Lung (tissue), 12 donors: ENCODE results near the gene LITAF. TPM values are rescaled to one million over a fixed set of nuclear protein-coding genes. Genes with fewer than 3 reads are reported as not detected.
"Not testable (repeated sequence)": the region's sequence is repeated elsewhere in the genome, so short reads cannot be mapped to it uniquely, and the experiment has no call there.

Experiments used
- ATAC-seq: fragments of 200-7000 bp; cut with Tn5 transposase; one replicate; pipeline ENCODE4 v1.9.1; 2020; ENCODE audit warnings: moderate number of reproducible peaks; ENCODE audit not compliant: insufficient read depth, low FRiP score
- DNase-seq, 3 donors: peaks; one replicate each; pipeline ENCODE4 v3.0.0-alpha.2; 2013 to 2017
- H3K27ac ChIP-seq, 2 donors: one replicate each; pipeline ENCODE4 v1.5.1; 2013; ENCODE audit warnings: mild to moderate bottlenecking in 2 of 2, moderate library complexity in 2 of 2, control low read depth in 1 of 2, inconsistent platforms in 1 of 2, low read depth in 1 of 2, low read length in 1 of 2
- H3K27me3 ChIP-seq, 3 donors: one replicate each; pipeline ENCODE4 v1.5.1; 2013; ENCODE audit warnings: low read length in 2 of 3; ENCODE audit not compliant: control insufficient read depth in 3 of 3, insufficient read depth in 3 of 3
- H3K36me3 ChIP-seq, 4 donors: one replicate each; pipeline ENCODE4 v1.5.1; 2013; ENCODE audit warnings: low read length in 4 of 4, mild to moderate bottlenecking in 1 of 4, moderate library complexity in 1 of 4; ENCODE audit not compliant: control insufficient read depth in 4 of 4, insufficient read depth in 4 of 4
- H3K4me1 ChIP-seq, 5 donors: one replicate each; pipeline ENCODE4 v1.5.1; 2013; ENCODE audit warnings: low read length in 5 of 5, mild to moderate bottlenecking in 2 of 5, moderate library complexity in 1 of 5; ENCODE audit not compliant: control insufficient read depth in 5 of 5, insufficient read depth in 5 of 5
- H3K4me3 ChIP-seq: one replicate; pipeline ENCODE4 v1.5.1; 2013; ENCODE audit warnings: mild to moderate bottlenecking, control low read depth, moderate library complexity
- H3K9ac ChIP-seq, 2 donors: one replicate each; pipeline ENCODE4 v1.5.1; 2013; ENCODE audit warnings: low read length in 2 of 2, control low read depth in 1 of 2; ENCODE audit not compliant: insufficient read depth in 1 of 2
- H3K9me3 ChIP-seq, 4 donors: one replicate each; pipeline ENCODE4 v1.5.1; 2013; ENCODE audit warnings: low read length in 3 of 4, mild to moderate bottlenecking in 1 of 4, moderate library complexity in 1 of 4; ENCODE audit not compliant: control insufficient read depth in 4 of 4, insufficient read depth in 3 of 4
- CTCF ChIP-seq: IDR thresholded peaks from 2 replicates; pipeline ENCODE4 v1.5.1; 2012; ENCODE audit warnings: mild to moderate bottlenecking; ENCODE audit errors: control extremely low read depth, extremely low read depth
- WGBS, 2 donors: extraction: QIAGEN DNeasy Blood & Tissue Kit; methylation state at CpG; one replicate each; pipeline ENCODE4 v1.1.7; 2013; 5-methylcytosine and 5-hydroxymethylcytosine counted together
- polyA plus RNA-seq, 2 donors: library from polyadenylated mRNA; stranded (reverse); fragments of 200-250 nt; gene quantifications; one replicate each; pipeline ENCODE4 v1.2.1, GENCODE V29; 2013
- total RNA-seq, 2 donors: library from RNA; depleted of rRNA in 1 of 2; stranded (reverse); fragments of >200 nt in 1 of 2; gene quantifications; one replicate each; pipeline ENCODE4 v1.2.1, GENCODE V29; 2014 to 2021
- donor health status: control.
- donor health status: control.
- donor health status: Bipolar disorder and iron deficiency.
- donor health status: healthy.
- donor health status: DM: yes; HTN: yes; CAD: no.

The LITAF gene
- total and polyA plus RNA-seq, 4 donors, result 66.4 to 406 (median 146) TPM

- peaks cover 0 to 33% (median 12%) of the 10 kb centered on the region in 5 donors for H3K4me1 ChIP-seq
- peak overlapping the region in 1 of 2 donors; percentile 64 for H3K9ac ChIP-seq
- peak; percentile 88 to 95 (median 93) for DNase-seq
- peak; percentile 74 for ATAC-seq
- no peaks in the 10 kb centered on the region for H3K9me3 ChIP-seq
- H3K27me3 ChIP-seq, result peaks cover 0 to 2% (median 0%) of the 10 kb centered on the region in 3 donors
- no peak for TF ChIP-seq CTCF
- peak overlapping the region; percentile 62 for H3K27ac ChIP-seq
- H3K4me3 ChIP-seq, result no peak overlapping the region
- no peaks in the 10 kb centered on the region for H3K36me3 ChIP-seq
- 55 to 60% methylated on average over 21 of the region's 21 CpGs for WGBS, 2 donors
These were observed 18.3 kb upstream of the LITAF start for GRCh38 chr16:11604783-11605563.

GRCh38 chr16:11604296-11604695, 17.6 kb upstream of the LITAF start:
- DNase-seq, H3K27me3 ChIP-seq, H3K4me3 ChIP-seq, H3K27ac ChIP-seq, H3K9me3 ChIP-seq, H3K9ac ChIP-seq, H3K36me3 ChIP-seq, ATAC-seq: not testable (repeated sequence)
- peaks cover 0 to 27% (median 9%) of the 10 kb centered on the region in 5 donors for H3K4me1 ChIP-seq
- WGBS, 2 donors, result 91 to 96% methylated on average over 4 of the region's 4 CpGs

- Histone ChIP-seq H3K9ac (peak overlapping the region in 1 of 2 donors; percentile 57), H3K27me3 (peaks cover 0 to 2% (median 0%) of the 10 kb centered on the region in 3 donors), H3K4me3 (no peak overlapping the region), H3K4me1 (peaks cover 0 to 29% (median 9%) of the 10 kb centered on the region in 5 donors), H3K9me3 (no peaks in the 10 kb centered on the region), H3K27ac (no peak overlapping the region), H3K36me3 (no peaks in the 10 kb centered on the region)
- 47 to 65% methylated on average over 12 of the region's 12 CpGs for WGBS, 2 donors
- no peak for TF ChIP-seq CTCF
- peak; percentile 65 to 76 (median 66) for DNase-seq
- no peak for ATAC-seq
These were observed 16.6 kb upstream of the LITAF start for GRCh38 chr16:11603331-11603750.

- H3K4me3 ChIP-seq, result no peak overlapping the region
- no peaks in the 10 kb centered on the region for H3K36me3 ChIP-seq
- no peak overlapping the region for H3K27ac ChIP-seq
- no peak overlapping the region for H3K9ac ChIP-seq
- ATAC-seq (no peak), DNase-seq (no peak)
- peaks cover 0 to 2% (median 0%) of the 10 kb centered on the region in 3 donors for H3K27me3 ChIP-seq
- H3K4me1 ChIP-seq, result peaks cover 0 to 39% (median 14%) of the 10 kb centered on the region in 5 donors
- H3K9me3 ChIP-seq, result no peaks in the 10 kb centered on the region
- TF ChIP-seq CTCF, result no peak
- WGBS, 2 donors, result 74 to 78% methylated on average over 7 of the region's 7 CpGs
These were observed 15.6 kb upstream of the LITAF start for GRCh38 chr16:11602321-11602720.
